ENCODE measurements around the gene RP2.

The RP2 gene

DNA sequence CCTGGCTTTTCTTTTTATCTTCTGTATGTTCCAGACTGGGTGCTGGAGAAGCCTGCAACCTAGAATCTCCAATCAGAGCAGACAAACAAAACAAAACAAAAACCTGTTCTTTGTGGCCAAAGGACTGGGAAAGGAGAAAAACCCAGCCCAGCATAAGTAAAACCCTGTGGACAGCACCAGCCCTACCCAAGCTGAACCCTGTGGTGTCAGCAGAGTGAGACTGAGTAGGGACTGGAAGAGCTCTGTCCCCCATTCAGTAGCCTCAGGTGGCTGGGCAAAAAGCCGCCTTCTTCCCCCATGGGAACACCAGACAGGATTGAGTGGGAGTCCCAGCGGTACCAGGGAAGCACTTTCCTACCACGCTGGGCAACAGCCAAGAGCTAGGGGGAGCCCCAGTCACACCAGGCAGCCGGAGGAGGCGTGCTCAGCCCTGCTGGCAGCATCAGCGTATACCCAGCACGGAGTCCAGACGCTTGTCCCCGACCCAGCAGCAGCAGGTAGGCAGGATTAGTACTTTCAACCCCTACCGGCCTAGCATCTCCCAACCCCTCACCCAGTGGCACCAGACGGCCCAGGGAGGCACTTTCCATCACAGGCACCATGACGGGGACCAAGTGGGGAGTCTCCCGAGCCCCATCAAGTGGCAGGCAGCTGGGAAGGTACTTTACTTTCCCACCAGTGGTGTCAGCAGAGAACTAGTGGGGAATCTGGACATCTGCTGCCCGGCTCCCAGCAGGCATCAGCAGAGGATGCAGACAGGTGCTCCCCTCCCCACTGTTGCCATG is 66.8 kb downstream of the RP2 start:
- Histone ChIP-seq H3K9ac (ENCODE audit: low read length) (no peak overlapping the region), H2BK5ac (ENCODE audit: low read length) (no peak overlapping the region), H3K23ac (ENCODE audit: low read length) (no peak overlapping the region), H3K27me3 (ENCODE audit: insufficient read depth, low read length, poor library complexity) (no peaks in the 10 kb centered on the region), H3K56ac (ENCODE audit: low read length) (no peak overlapping the region), H2AK5ac (ENCODE audit: low read length) (no peak overlapping the region), H3K79me2 (ENCODE audit: control insufficient read depth, insufficient read depth, low read length) (no peaks in the 10 kb centered on the region), H2BK120ac (ENCODE audit: low read depth, low read length) (no peak overlapping the region), H3K4me3 (ENCODE audit: low read length) (no peak overlapping the region), H4K8ac (ENCODE audit: low read depth, low read length) (no peak overlapping the region), H4K5ac (ENCODE audit: low read length) (no peak overlapping the region), H3K4ac (ENCODE audit: low read depth, low read length) (no peak overlapping the region), H3K36me3 (ENCODE audit: control insufficient read depth, insufficient read depth, low read length) (no peaks in the 10 kb centered on the region), H3K27ac (ENCODE audit: low read depth, low read length) (no peak overlapping the region), H3K4me2 (ENCODE audit: low read length) (peak overlapping the region; percentile 56), H3K18ac (ENCODE audit: low read length) (no peak overlapping the region), H2BK15ac (replicated peaks; ENCODE audit: low read depth) (no peak overlapping the region), H3K4me1 (ENCODE audit: control insufficient read depth, low read depth, low read length) (no peaks in the 10 kb centered on the region), H3K79me1 (ENCODE audit: low read length) (no peaks in the 10 kb centered on the region)
- DNase-seq = peak; percentile 82
- WGBS (ENCODE audit: extremely low coverage, insufficient coverage, low lambda C conversion rate) = no CpG with 5 or more reads among the region's 14 CpGs

DNA sequence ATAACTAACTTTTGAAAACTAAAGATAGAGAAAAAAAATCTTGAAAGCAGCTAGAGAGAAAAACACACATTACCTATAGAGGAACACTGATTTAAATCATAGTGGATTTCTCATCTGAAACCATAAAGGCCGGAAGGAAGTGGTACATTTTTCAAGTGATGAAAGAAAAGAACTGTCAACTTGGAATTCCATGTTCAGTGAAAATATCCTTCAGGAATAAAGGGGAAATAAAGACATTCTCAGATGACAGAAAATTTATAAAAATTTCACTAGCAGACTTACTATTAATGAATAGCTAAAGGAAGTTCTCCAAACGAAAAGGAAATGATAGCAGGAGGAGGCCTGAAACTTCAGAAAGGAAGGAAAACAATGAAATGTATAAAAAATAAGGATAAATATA is 67.8 kb downstream of the RP2 start:
- no peak overlapping the region for H3K18ac ChIP-seq (ENCODE audit: low read length)
- H3K4me1 ChIP-seq (ENCODE audit: control insufficient read depth, low read depth, low read length) = no peaks in the 10 kb centered on the region
- no CpG with 5 or more reads among the region's 2 CpGs for WGBS (ENCODE audit: extremely low coverage, insufficient coverage, low lambda C conversion rate)
- H2AK5ac ChIP-seq (ENCODE audit: low read length) = no peak overlapping the region
- no peaks in the 10 kb centered on the region for H3K79me2 ChIP-seq (ENCODE audit: control insufficient read depth, insufficient read depth, low read length)
- no peak overlapping the region for H2BK15ac ChIP-seq (replicated peaks; ENCODE audit: low read depth)
- H3K4me3 ChIP-seq (ENCODE audit: low read length) = no peak overlapping the region
- H3K4ac ChIP-seq (ENCODE audit: low read depth, low read length) = no peak overlapping the region
- no peak overlapping the region for H2BK5ac ChIP-seq (ENCODE audit: low read length)
- H3K23ac ChIP-seq (ENCODE audit: low read length) = no peak overlapping the region
- no peaks in the 10 kb centered on the region for H3K36me3 ChIP-seq (ENCODE audit: control insufficient read depth, insufficient read depth, low read length)
- H3K56ac ChIP-seq (ENCODE audit: low read length) = no peak overlapping the region
- DNase-seq = no peak
- H2BK120ac ChIP-seq (ENCODE audit: low read depth, low read length) = no peak overlapping the region
- no peaks in the 10 kb centered on the region for H3K79me1 ChIP-seq (ENCODE audit: low read length)
- no peak overlapping the region for H4K5ac ChIP-seq (ENCODE audit: low read length)
- H3K27ac ChIP-seq (ENCODE audit: low read depth, low read length) = no peak overlapping the region
- no peak overlapping the region for H3K9ac ChIP-seq (ENCODE audit: low read length)
- no peak overlapping the region for H4K8ac ChIP-seq (ENCODE audit: low read depth, low read length)
- no peak overlapping the region for H3K4me2 ChIP-seq (ENCODE audit: low read length)
- H3K27me3 ChIP-seq (ENCODE audit: insufficient read depth, low read length, poor library complexity) = no peaks in the 10 kb centered on the region

DNA sequence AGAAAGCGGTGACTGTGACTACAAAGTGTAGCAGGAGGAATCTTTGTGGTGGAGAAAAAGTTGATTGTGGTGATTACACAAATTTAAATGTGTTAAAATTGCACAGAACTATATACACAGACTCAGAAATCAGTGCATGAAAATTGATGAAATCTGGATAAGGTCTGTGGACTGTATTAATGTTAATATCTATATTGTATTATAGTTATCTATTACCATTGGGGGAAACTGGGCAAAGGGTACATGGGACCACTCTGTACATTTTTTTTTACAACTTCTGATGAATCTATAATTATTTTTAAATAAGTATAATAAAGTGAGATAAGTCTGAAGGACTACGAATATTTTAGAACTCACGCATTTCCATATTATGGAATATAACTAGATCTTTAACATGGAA is 73.6 kb downstream of the RP2 start:
- no peak overlapping the region for H4K5ac ChIP-seq (ENCODE audit: low read length)

GRCh38 chrX:46912098-46912602 is 75.3 kb downstream of the RP2 start, which contains the start of gene JADE3:
Gene JADE3, plus strand, starts transcription at chrX:46912421. Its CDS starts 72,474 bp downstream, at chrX:46984895.
- no CpG with 5 or more reads among the region's 64 CpGs for WGBS (ENCODE audit: extremely low coverage, insufficient coverage, low lambda C conversion rate)
- peak; percentile 80 for DNase-seq
- Histone ChIP-seq H3K27me3 (ENCODE audit: insufficient read depth, low read length, poor library complexity) (no peaks in the 10 kb centered on the region), H3K36me3 (ENCODE audit: control insufficient read depth, insufficient read depth, low read length) (no peaks in the 10 kb centered on the region), H2AK5ac (ENCODE audit: low read length) (no peak within 1 kb of the TSS), H3K4me2 (ENCODE audit: low read length) (peak within 1 kb of the TSS; percentile 18), H4K5ac (ENCODE audit: low read length) (no peak within 1 kb of the TSS), H3K18ac (ENCODE audit: low read length) (peak within 1 kb of the TSS; percentile 83), H3K4ac (ENCODE audit: low read depth, low read length) (no peak within 1 kb of the TSS), H4K8ac (ENCODE audit: low read depth, low read length) (no peak within 1 kb of the TSS), H3K4me1 (ENCODE audit: control insufficient read depth, low read depth, low read length) (peaks cover 3% of the 10 kb centered on the region), H3K4me3 (ENCODE audit: low read length) (peak within 1 kb of the TSS; percentile 60), H3K79me1 (ENCODE audit: low read length) (peaks cover 2% of the 10 kb centered on the region), H3K9ac (ENCODE audit: low read length) (peak within 1 kb of the TSS; percentile 74), H2BK5ac (ENCODE audit: low read length) (no peak within 1 kb of the TSS), H3K27ac (ENCODE audit: low read depth, low read length) (peak within 1 kb of the TSS; percentile 73), H2BK15ac (replicated peaks; ENCODE audit: low read depth) (no peak within 1 kb of the TSS), H3K79me2 (ENCODE audit: control insufficient read depth, insufficient read depth, low read length) (peaks cover 22% of the 10 kb centered on the region), H2BK120ac (ENCODE audit: low read depth, low read length) (no peak within 1 kb of the TSS), H3K23ac (ENCODE audit: low read length) (no peak within 1 kb of the TSS), H3K56ac (ENCODE audit: low read length) (peak within 1 kb of the TSS; percentile 79)

More for the DNA sequence above, 73.6 kb downstream of the RP2 start:
- Histone ChIP-seq H3K27ac (ENCODE audit: low read depth, low read length) (no peak overlapping the region), H2BK120ac (ENCODE audit: low read depth, low read length) (no peak overlapping the region), H3K79me2 (ENCODE audit: control insufficient read depth, insufficient read depth, low read length) (peaks cover 16% of the 10 kb centered on the region), H3K4ac (ENCODE audit: low read depth, low read length) (no peak overlapping the region), H2BK15ac (replicated peaks; ENCODE audit: low read depth) (no peak overlapping the region), H4K8ac (ENCODE audit: low read depth, low read length) (no peak overlapping the region), H3K56ac (ENCODE audit: low read length) (no peak overlapping the region), H3K36me3 (ENCODE audit: control insufficient read depth, insufficient read depth, low read length) (no peaks in the 10 kb centered on the region), H3K4me3 (ENCODE audit: low read length) (no peak overlapping the region), H3K4me2 (ENCODE audit: low read length) (no peak overlapping the region), H3K9ac (ENCODE audit: low read length) (no peak overlapping the region), H2BK5ac (ENCODE audit: low read length) (no peak overlapping the region), H3K79me1 (ENCODE audit: low read length) (peaks cover 2% of the 10 kb centered on the region), H3K23ac (ENCODE audit: low read length) (no peak overlapping the region), H3K4me1 (ENCODE audit: control insufficient read depth, low read depth, low read length) (peaks cover 3% of the 10 kb centered on the region), H2AK5ac (ENCODE audit: low read length) (no peak overlapping the region), H3K18ac (ENCODE audit: low read length) (no peak overlapping the region), H3K27me3 (ENCODE audit: insufficient read depth, low read length, poor library complexity) (no peaks in the 10 kb centered on the region)
- WGBS (ENCODE audit: extremely low coverage, insufficient coverage, low lambda C conversion rate) = no CpG with 5 or more reads among the region's 3 CpGs
- DNase-seq = no peak

- peak; percentile 78 for DNase-seq
- Histone ChIP-seq H3K56ac (ENCODE audit: low read length) (peak overlapping the region; percentile 77), H3K27ac (ENCODE audit: low read depth, low read length) (peak overlapping the region; percentile 73), H3K27me3 (ENCODE audit: insufficient read depth, low read length, poor library complexity) (no peaks in the 10 kb centered on the region), H3K4me2 (ENCODE audit: low read length) (no peak overlapping the region), H2AK5ac (ENCODE audit: low read length) (no peak overlapping the region), H3K4me3 (ENCODE audit: low read length) (peak overlapping the region; percentile 60), H2BK5ac (ENCODE audit: low read length) (no peak overlapping the region), H3K9ac (ENCODE audit: low read length) (peak overlapping the region; percentile 74), H3K23ac (ENCODE audit: low read length) (no peak overlapping the region), H3K79me1 (ENCODE audit: low read length) (peaks cover 2% of the 10 kb centered on the region), H3K36me3 (ENCODE audit: control insufficient read depth, insufficient read depth, low read length) (no peaks in the 10 kb centered on the region), H3K4ac (ENCODE audit: low read depth, low read length) (no peak overlapping the region), H3K18ac (ENCODE audit: low read length) (peak overlapping the region; percentile 83), H2BK120ac (ENCODE audit: low read depth, low read length) (no peak overlapping the region), H3K4me1 (ENCODE audit: control insufficient read depth, low read depth, low read length) (peaks cover 3% of the 10 kb centered on the region), H3K79me2 (ENCODE audit: control insufficient read depth, insufficient read depth, low read length) (peaks cover 25% of the 10 kb centered on the region), H4K8ac (ENCODE audit: low read depth, low read length) (no peak overlapping the region), H4K5ac (ENCODE audit: low read length) (no peak overlapping the region), H2BK15ac (replicated peaks; ENCODE audit: low read depth) (no peak overlapping the region)
- WGBS (ENCODE audit: extremely low coverage, insufficient coverage, low lambda C conversion rate) = no CpG with 5 or more reads among the region's 109 CpGs
Measured at GRCh38 chrX:46912603-46913491, 76.0 kb downstream of the RP2 start.
